Measurements from ENCODE around the gene ZNF804A.

DNA sequence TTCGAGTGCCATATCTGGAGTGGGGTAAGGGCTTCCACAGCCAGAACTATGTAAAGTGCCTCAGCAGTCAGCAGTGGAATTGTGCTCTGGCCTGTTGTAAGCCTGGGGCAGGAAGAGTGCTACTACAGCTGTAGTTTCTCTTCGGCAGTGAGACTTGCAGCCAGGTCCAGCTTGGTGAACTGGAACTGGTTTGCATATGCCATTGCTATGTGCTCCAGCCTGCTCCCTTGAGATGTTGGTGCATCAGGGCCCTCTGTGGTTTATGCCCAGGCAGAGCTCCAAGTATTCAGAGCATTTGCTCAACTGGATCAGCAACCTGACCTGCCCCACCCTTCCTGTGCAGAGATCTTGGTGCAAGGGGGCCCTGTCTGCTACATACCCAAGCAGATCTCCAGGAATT lies 47.8 kb downstream of the ZNF804A start:
- TF ChIP-seq ZNF274 (IDR thresholded peaks at IDR 0.05; ENCODE audit: borderline replicate concordance, extremely low read depth, low read length) (no peak), POLR2A (IDR thresholded peaks at IDR 0.05; ENCODE audit: control extremely low read depth in 1 of 2, low read depth in 2 of 2, low read length in 2 of 2) (no peak), EP300 (IDR thresholded peaks at IDR 0.05; ENCODE audit: borderline replicate concordance in 1 of 2, low read depth in 2 of 2, low read length in 2 of 2) (no peak), RXRA (IDR thresholded peaks at IDR 0.05; ENCODE audit: insufficient read depth, low read depth, low read length) (no peak), RNF2 (IDR thresholded peaks at IDR 0.05; ENCODE audit: borderline replicate concordance, low read depth, low read length, missing control alignments, poor library complexity, severe bottlenecking) (no peak)
- TF ChIP-seq, protein P1, sequence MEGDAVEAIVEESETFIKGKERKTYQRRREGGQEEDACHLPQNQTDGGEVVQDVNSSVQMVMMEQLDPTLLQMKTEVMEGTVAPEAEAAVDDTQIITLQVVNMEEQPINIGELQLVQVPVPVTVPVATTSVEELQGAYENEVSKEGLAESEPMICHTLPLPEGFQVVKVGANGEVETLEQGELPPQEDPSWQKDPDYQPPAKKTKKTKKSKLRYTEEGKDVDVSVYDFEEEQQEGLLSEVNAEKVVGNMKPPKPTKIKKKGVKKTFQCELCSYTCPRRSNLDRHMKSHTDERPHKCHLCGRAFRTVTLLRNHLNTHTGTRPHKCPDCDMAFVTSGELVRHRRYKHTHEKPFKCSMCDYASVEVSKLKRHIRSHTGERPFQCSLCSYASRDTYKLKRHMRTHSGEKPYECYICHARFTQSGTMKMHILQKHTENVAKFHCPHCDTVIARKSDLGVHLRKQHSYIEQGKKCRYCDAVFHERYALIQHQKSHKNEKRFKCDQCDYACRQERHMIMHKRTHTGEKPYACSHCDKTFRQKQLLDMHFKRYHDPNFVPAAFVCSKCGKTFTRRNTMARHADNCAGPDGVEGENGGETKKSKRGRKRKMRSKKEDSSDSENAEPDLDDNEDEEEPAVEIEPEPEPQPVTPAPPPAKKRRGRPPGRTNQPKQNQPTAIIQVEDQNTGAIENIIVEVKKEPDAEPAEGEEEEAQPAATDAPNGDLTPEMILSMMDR (IDR thresholded peaks at IDR 0.05; ENCODE audit: control extremely low read depth in 1 of 3, insufficient read depth in 1 of 3, low read depth in 1 of 3, low read length in 3 of 3) = no peak

Data from H1 (cell line).